Neuron (in vitro differentiated cells): ENCODE results near the gene ATP11A.
"Not testable (repeated sequence)": the region's sequence is repeated elsewhere in the genome, so short reads cannot be mapped to it uniquely, and the experiment has no call there.

ENCODE experiments used
- H2AFZ ChIP-seq: one replicate; pipeline ENCODE4 v1.6.1; 2013; ENCODE audit warnings: low read depth, mild to moderate bottlenecking, inconsistent platforms, low read length, moderate library complexity
- H3K27me3 ChIP-seq: one replicate; pipeline ENCODE4 v1.6.1; 2013; ENCODE audit warnings: low read length; ENCODE audit not compliant: insufficient read depth
- H3K36me3 ChIP-seq: one replicate; pipeline ENCODE4 v1.6.1; 2013; ENCODE audit warnings: low read length; ENCODE audit not compliant: insufficient read depth
- H3K4me1 ChIP-seq: one replicate; pipeline ENCODE4 v1.6.1; 2013; ENCODE audit warnings: low read length; ENCODE audit not compliant: insufficient read depth
- H3K4me3 ChIP-seq: 2 replicates; pipeline ENCODE4 v1.5.1; 2013; ENCODE audit warnings: mild to moderate bottlenecking, low read length, moderate library complexity
- H3K9me3 ChIP-seq: one replicate; pipeline ENCODE4 v1.6.1; 2013; ENCODE audit warnings: low read length

Gene ATP11A

DNA sequence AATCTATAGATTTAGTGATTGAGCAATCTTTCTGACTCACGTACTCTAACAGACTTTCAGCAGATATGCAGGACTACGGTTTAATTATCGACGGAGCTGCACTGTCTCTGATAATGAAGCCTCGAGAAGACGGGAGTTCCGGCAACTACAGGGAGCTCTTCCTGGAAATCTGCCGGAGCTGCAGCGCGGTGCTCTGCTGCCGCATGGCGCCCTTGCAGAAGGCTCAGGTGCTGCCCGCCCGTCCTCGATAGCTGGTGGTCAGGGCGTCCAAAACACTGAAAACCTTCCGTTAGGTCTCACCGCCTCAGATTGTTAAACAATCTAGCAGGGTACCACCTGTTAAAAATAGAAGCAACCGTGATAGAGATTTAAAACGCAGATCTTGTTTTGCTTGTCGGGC, 166.0 kb downstream of the ATP11A start:
- H3K36me3 ChIP-seq: peaks cover 18% of the 10 kb centered on the region
- H3K4me1 ChIP-seq: peaks cover 12% of the 10 kb centered on the region
- no peaks in the 10 kb centered on the region for H3K27me3 ChIP-seq
- H2AFZ ChIP-seq: no peak overlapping the region
- no peak overlapping the region for H3K4me3 ChIP-seq
- H3K9me3 ChIP-seq: no peaks in the 10 kb centered on the region

DNA sequence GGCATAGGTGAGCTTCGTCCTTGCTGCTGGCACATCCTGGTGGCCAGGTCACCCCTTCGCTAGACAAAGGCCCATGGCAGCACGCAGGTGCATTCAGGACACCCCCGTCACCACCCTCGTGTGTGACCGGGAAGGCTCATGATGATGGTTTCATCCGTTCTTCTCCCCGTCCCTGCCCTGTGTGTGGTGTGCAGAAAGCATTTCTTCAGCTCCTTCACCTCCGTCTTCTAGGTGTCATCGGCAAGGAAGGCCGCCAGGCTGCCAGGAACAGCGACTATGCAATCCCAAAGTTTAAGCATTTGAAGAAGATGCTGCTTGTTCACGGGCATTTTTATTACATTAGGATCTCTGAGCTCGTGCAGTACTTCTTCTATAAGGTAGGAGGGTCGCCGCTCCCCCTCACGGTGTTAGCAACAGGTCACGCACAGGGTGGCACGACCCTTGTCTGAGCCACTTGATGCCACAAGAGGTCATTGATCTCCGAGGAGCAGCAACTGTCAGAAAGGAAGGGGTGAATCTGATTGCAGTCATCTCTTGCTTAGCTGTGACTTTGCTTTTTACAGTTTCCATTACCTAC, 168.2 kb downstream of the ATP11A start:
- Histone ChIP-seq H2AFZ (no peak overlapping the region), H3K4me1 (peaks cover 11% of the 10 kb centered on the region), H3K36me3 (peaks cover 20% of the 10 kb centered on the region), H3K9me3 (no peaks in the 10 kb centered on the region), H3K4me3 (no peak overlapping the region), H3K27me3 (no peaks in the 10 kb centered on the region)

DNA sequence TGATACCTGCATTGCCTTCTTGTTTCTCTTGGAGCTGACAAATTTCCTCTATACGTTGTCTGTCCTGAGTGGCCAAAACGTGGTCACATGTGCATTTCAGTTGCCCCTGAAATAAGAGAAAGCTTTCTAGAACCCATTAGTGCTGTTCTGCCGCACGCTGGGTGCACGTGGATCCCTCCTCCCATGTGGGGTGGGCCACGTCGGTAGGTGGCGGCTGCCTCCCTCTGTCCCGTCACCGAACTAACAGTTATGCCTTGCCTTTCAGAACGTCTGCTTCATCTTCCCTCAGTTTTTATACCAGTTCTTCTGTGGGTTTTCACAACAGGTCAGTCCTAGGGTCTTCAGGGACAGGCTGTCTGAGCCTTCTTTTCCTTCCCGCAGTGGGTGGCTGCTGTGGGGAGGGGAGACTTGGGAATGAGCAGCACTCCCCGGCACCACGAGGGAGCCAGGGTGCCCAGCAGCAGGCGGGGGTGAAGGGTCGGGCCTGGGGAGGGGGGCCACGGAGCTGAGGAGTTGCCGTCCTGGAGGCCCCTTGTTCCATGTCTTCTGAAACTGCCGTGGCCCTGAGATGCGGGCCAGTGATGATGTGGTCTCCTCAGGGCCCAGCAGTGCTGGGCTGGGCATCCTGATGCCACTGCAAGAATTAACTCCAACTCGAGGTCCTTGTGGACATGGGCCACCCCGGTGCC, 169.4 kb downstream of the ATP11A start:
- H3K27me3 ChIP-seq: no peaks in the 10 kb centered on the region
- peaks cover 11% of the 10 kb centered on the region for H3K4me1 ChIP-seq
- peaks cover 16% of the 10 kb centered on the region for H3K36me3 ChIP-seq
- no peaks in the 10 kb centered on the region for H3K9me3 ChIP-seq
- no peak overlapping the region for H3K4me3 ChIP-seq
- no peak overlapping the region for H2AFZ ChIP-seq

DNA sequence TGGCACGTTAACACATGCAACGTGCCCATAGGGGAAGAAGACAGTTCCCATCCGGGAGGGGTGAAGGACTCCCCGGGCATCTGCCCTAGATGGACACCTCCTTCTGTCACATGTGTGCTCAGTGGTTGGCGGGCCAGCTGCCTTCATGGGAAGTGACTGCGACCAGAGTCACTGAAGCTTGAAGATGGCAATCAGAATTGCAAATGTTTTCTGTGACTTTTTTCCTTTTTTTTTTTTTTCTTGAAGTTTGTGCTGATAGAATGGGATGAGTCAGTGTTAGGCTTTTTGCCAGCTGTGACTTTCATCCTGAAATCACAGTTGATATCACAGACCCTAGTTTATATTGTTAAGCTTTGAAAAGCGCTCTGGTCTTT, 170.0 kb downstream of the ATP11A start:
- H3K4me1 ChIP-seq: peaks cover 11% of the 10 kb centered on the region
- no peak overlapping the region for H2AFZ ChIP-seq
- peaks cover 11% of the 10 kb centered on the region for H3K36me3 ChIP-seq
- H3K4me3 ChIP-seq: no peak overlapping the region
- no peaks in the 10 kb centered on the region for H3K9me3 ChIP-seq
- no peaks in the 10 kb centered on the region for H3K27me3 ChIP-seq

DNA sequence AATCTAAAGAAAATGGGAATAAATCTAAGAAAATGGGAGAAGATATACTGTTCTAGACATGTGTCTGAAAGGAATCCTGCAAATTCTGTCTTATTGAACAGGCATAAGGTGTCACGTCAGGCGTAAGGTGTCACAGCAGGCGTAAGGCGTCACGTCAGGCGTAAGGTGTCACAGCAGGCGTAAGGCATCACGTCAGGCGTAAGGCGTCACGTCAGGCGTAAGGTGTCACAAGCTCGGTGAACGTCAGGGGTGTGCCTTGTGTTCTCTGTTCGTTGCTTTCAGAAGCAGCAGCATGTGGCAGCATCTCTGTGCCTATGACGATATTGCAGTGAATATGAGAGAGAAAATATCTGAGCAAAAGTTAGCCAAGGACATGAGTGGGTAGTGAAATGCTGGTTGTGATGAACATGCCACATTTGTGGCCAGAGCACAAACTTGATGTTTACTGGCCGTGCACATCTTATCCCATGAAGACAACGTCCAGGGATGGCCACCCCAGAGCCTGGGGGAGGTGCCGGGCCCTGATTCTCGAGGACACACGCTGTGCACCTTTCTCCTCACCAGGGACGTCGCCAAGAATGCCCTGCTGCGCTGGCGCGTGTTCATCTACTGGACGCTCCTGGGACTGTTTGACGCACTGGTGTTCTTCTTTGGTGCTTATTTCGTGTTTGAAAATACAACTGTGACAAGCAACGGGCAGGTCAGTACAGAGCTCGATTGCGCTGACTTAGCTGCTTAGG, 172.2 kb downstream of the ATP11A start:
- H3K4me3 ChIP-seq: no peak overlapping the region
- peaks cover 9% of the 10 kb centered on the region for H3K36me3 ChIP-seq
- H3K9me3 ChIP-seq: no peaks in the 10 kb centered on the region
- H2AFZ ChIP-seq: no peak overlapping the region
- H3K4me1 ChIP-seq: peaks cover 11% of the 10 kb centered on the region
- no peaks in the 10 kb centered on the region for H3K27me3 ChIP-seq

DNA sequence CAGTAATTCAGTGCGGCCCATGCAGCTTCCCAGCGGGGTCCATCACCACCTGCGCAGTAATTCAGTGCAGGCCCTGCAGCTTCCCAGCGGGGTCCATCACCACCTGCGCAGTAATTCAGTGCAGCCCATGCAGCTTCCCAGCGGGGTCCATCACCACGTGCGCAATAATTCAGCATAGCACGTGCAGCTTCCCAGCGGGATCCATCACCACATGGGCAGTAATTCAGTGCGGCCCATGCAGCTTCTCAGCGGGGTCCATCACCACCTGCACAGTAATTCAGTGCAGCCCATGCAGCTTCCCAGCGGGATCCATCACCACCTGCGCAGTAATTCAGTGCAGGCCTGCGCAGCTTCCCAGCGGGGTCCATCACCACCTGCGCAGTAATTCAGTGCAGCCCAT, 173.5 kb downstream of the ATP11A start:
- not testable (repeated sequence) for H3K36me3 ChIP-seq, H3K9me3 ChIP-seq, H3K4me3 ChIP-seq, H3K27me3 ChIP-seq, H2AFZ ChIP-seq
- H3K4me1 ChIP-seq: peaks cover 11% of the 10 kb centered on the region

DNA sequence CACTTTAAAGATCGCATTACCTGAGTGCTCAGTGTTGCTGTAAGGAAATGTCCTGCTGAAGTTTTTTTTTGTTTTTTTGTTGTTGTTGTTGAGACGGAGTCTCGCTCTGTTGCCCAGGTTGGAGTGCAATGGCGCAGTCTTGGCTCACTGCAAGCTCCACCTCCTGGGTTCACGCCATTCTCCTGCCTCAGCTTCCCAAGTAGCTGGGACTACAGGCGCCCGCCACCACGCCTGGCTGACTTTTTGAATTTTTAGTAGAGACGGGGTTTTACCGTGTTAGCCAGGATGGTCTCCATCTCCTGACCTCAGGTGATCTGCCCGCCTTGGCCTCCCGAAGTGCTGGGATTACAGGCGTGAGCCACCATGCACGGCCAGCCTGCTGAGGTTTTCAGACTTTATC, 175.6 kb downstream of the ATP11A start:
- not testable (repeated sequence) for H3K4me1 ChIP-seq, H3K36me3 ChIP-seq, H3K27me3 ChIP-seq, H3K4me3 ChIP-seq, H2AFZ ChIP-seq, H3K9me3 ChIP-seq

DNA sequence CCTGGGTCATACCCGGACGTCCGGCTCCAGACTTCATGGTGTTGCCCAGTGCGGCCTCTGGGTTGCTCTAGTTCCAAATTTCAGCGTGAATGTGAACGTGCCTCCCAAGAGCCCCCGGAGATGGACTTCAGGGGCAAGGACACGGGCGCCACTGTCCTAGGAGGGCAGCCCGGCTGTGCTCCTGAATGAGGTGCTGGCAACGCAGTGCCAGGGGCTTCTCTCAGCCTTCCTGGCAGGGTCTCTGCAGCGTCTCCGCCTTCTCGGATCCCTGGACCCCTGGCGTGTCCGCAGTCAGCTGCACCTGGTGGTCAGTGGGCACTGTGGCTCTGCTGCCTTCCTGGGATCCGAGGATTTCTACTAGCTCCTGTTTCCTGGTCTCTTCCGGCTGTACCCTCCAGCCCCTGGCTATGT, 177.5 kb downstream of the ATP11A start:
- Histone ChIP-seq H2AFZ (no peak overlapping the region), H3K36me3 (no peaks in the 10 kb centered on the region), H3K27me3 (no peaks in the 10 kb centered on the region), H3K9me3 (no peaks in the 10 kb centered on the region), H3K4me1 (no peaks in the 10 kb centered on the region), H3K4me3 (no peak overlapping the region)

DNA sequence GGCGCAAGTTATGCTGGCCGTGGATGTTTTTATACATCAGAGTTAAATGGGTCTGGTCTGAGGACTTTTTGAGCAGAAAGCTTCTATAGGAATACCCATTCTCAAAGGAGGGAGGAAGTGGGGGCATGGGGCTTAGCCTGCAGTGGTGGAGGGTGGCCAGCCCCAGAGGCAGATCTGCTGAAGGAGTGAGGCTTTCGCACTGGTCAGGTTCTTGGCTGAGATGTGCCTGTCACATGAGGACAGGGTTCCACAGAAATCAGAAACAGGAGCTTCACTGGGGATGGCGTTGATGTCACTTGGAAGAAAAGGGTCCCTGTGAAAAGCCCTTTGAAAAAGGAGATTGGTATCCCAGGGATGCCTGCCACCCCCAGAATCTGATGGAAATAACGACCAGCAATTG, 178.5 kb downstream of the ATP11A start:
- Histone ChIP-seq H3K36me3 (no peaks in the 10 kb centered on the region), H3K4me3 (no peak overlapping the region)

DNA sequence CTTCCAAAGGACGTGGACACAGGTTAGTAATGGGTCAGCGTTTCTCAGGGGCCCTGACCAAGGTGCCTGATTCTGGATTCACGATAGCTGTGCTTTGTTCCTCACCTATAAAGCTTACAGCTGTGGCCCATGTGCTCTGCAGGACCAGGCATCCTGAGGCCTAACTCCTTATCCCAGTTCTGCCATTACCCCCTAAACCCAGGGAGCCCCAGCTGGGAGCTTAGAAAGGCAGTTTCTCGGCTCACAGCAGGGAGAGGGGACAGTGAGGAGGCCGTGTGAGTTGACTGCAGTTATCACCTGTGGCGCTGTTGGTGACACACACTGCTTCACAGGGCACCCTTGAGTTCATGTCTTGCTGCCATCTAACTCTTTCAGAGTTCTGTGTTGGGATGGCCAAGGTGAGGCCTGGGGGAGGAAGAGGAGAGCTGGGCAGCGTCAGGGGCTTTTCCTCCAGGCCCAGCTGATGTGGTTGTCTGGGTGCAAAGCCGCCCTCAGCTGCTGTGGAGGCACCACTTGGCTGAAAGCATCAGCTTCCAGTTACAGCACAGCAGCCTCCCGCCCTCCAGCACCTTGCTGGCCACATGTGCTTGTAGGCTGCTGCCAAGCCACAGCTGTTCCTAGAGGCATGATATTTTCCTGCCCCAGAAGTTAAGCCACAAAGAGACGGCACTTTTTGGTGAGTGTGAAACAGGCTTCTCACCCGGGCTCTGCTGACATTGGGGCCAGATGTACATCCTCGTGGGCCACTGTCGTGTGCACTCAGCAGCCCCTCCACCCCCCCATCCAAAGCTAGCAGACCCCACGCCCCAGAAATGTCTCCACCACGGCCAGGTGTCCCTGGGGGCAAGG, 179.6 kb downstream of the ATP11A start:
- H3K36me3 ChIP-seq: no peaks in the 10 kb centered on the region
- no peaks in the 10 kb centered on the region for H3K27me3 ChIP-seq

More for the DNA sequence above, 178.5 kb downstream of the ATP11A start:
- Histone ChIP-seq H3K9me3 (no peaks in the 10 kb centered on the region), H3K4me1 (no peaks in the 10 kb centered on the region), H3K27me3 (no peaks in the 10 kb centered on the region), H2AFZ (no peak overlapping the region)

DNA sequence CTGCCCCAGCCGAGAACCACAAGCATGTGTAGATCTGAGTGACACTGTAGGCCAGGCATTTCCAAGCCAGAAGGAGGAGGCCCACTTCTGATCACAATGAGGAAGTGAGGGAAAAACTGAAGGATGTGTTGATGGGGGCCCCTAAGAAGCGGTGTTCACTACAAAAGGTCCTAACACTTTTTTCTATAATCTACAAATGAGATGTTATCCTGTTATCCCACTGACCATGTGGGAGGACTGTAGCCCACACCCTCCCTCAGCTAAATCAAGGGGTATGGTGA, 180.2 kb downstream of the ATP11A start:
- Histone ChIP-seq H3K4me1 (peaks cover 4% of the 10 kb centered on the region), H3K27me3 (no peaks in the 10 kb centered on the region), H3K36me3 (no peaks in the 10 kb centered on the region), H2AFZ (no peak overlapping the region), H3K4me3 (no peak overlapping the region), H3K9me3 (no peaks in the 10 kb centered on the region)

More for the DNA sequence above, 179.6 kb downstream of the ATP11A start:
- Histone ChIP-seq H3K4me1 (peaks cover 4% of the 10 kb centered on the region), H2AFZ (no peak overlapping the region), H3K4me3 (no peak overlapping the region), H3K9me3 (no peaks in the 10 kb centered on the region)

DNA sequence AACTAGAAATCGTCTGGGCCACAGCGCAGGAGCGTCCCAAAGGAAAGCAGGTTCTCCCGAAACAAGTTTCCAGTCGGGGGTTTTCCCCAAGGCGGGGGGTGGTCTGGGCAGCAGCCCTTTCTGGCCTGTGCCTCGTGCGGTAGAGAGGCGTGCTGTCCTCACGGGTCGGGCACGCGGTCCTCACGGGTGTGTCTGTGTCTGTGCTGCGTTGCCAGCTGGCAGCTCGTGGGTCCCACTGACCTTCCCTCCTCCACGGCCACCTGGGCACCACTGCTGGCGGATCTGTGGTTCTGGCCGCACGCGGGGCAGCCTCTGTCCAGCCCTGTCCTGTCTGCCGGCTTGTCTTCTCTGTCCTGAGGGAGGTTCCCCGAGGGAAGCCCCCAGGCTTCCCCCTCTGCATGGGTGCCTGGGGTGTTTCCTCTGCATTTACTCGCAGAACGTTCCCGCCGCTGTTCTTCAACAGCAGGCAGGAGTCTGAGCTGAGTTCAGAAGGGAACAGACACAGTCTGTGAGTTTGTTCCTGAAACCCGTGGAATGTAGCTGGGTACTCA, 181.0 kb downstream of the ATP11A start:
- Histone ChIP-seq H3K36me3 (no peaks in the 10 kb centered on the region), H3K27me3 (no peaks in the 10 kb centered on the region)

DNA sequence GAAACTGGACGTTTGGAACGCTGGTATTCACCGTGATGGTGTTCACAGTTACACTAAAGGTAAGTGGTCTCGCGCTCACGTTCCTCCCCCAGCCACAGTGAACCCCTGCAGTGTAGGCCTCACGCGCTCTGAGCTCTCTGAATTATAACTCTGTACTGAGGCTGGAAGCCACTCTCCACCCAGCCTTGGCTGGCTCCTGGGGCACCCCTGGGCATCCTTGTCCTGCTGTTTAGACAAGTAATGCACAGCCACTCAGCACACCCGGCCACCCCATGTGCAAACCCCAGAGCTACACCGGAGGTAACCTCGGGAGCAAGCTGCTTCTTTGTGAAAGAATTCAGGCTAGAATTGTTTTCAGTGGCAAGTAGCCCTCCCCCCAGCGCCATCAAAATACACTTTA, 181.9 kb downstream of the ATP11A start:
- Histone ChIP-seq H3K4me3 (no peak overlapping the region), H2AFZ (no peak overlapping the region), H3K36me3 (no peaks in the 10 kb centered on the region), H3K27me3 (no peaks in the 10 kb centered on the region), H3K4me1 (peaks cover 4% of the 10 kb centered on the region), H3K9me3 (no peaks in the 10 kb centered on the region)

More for the DNA sequence above, 181.0 kb downstream of the ATP11A start:
- no peak overlapping the region for H3K4me3 ChIP-seq
- no peak overlapping the region for H2AFZ ChIP-seq
- H3K9me3 ChIP-seq: no peaks in the 10 kb centered on the region
- peaks cover 4% of the 10 kb centered on the region for H3K4me1 ChIP-seq
